GM21825 (cell line): Measurements from ENCODE around the gene SC5D.

Experiments
- ATAC-seq: cut with Tn5 transposase; IDR thresholded peaks from one replicate; pipeline ENCODE4 v1.9.1; 2021; ENCODE audit warnings: mild to moderate bottlenecking, moderate library complexity; ENCODE audit not compliant: unreplicated experiment

SC5D gene

DNA sequence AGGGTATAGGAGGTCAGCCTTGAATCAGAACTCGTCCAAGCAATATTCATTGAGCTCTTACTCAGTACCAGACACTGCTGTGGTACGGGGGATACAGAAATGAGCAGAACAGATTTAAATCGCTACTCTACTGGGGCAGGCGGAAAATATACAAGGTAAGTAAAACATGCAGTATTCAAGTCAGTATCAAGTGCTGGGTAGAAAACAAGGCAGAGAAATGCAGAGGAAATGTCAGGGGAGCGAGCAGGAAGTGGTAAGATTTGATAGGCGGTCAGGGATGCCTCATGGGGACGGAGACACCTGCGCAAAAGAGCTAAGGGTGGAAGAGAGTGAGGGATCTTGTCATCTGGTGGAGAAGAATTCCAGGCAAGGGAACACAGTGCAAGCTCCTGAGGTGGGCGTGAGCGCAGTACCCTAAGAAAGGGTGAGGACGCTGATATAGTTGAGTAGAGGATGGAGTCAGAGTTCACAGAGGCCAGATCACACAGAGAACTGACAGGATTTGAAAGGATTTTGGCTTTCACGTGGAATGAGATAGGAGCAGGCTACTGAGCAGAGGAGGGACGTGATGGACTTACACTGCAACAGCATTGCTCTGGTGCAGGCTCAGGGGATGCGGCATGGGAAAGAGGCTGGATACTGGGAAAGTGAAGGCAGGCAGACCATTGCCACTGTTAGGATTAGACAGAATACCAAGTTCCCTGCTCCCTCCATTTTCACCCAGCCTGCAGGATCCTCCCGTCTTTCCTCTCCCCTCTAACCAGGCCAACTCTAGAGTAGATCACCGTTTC lies 35.8 kb downstream of the SC5D start:
- no peak for ATAC-seq

DNA sequence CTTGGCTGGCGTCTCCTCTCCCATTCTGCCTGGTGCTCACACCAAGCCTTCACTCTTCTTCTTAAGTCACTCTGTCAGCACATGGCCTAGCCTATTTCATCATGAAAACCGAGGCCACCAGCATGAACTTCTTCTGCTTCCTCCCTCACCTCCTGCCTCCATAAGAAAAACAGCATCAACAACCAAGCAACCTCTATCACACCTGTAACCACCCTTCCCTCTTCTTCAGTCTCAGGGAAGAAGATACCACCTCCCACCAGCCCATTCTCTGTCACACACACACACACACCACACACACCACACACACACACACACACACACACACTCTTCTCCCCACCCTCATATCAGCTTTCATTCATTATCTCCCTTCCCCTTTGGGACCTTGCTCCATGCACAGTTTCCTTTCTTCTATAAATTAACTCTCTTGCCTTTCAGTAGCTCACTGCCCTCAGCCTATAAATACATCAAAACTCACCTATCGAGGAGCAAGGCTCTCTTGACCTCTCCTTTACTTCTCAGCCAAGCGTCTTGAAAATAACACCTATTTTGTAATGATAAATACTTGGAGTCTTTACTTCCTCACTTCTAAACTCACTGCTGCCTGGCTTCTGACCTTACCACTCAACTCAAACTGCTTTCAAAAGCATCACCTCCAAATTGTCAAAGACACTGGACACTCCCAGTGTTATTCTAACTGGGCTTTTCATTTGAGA lies 36.6 kb downstream of the SC5D start:
- no peak for ATAC-seq

DNA sequence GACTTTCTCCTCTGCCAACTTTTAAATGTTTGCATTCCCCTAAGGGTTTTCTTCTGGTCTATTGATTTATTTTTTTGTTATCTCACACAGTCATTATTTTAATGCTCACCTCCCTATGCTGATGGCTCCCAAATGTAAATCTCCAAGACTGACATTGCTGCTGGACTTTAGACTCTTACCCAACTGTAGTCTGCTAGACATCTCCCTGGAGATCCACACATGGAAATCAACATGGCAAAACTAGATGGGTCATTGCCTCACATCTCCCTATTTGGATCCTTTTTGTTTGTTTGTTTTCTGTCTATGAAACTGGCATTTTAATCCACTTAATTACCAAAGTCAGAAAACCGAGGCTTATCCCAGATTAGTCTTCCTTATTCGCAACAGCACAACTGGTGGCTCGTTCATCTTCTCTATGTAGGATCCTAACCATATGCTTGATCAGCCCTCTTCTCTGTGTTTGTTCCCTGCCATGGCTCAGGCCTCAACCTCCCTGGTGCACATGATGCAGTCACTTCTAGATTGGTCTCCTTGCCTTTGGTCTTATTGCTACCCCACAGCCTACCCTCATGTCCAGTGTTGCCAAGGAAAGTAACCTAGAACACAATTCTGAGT lies 37.3 kb downstream of the SC5D start:
- no peak for ATAC-seq

DNA sequence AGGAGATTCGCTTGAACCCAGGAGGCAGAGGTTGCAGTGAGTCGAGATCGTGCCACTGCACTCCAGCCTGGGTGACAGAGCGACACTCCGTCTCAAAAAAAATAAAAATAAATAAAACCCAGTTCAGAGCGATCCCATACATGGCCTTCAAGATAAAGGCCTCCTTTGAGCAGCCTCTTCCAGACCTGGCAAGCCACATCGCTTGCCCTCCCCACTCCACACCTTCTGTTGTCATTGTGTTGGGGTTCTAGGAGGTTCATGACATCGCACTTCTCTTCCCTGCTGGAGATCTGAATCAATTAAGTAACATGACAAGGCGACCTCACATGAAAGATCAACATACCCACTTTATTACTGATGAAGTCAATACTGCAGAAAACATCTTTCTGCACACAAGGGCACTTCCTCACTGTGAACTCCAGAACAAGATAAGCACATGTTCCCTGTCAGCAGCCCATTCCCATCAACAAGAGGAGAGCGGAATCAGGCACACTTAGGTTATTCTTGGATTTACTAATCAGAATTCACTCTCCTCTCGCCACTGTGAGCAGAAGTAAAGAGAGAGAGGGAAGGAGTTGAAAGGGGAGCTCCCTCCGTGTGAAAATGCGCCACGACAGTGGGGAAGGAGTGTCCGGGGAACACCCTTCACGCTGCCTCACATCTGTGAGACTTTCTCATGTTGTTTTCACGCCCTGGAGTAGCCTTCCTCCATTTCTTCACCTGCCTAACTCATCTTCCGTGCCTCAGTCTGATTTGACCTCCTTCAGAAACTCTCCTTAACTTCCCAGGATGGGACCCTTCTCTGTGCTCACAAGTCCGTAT lies 38.3 kb downstream of the SC5D start:
- ATAC-seq: no peak

DNA sequence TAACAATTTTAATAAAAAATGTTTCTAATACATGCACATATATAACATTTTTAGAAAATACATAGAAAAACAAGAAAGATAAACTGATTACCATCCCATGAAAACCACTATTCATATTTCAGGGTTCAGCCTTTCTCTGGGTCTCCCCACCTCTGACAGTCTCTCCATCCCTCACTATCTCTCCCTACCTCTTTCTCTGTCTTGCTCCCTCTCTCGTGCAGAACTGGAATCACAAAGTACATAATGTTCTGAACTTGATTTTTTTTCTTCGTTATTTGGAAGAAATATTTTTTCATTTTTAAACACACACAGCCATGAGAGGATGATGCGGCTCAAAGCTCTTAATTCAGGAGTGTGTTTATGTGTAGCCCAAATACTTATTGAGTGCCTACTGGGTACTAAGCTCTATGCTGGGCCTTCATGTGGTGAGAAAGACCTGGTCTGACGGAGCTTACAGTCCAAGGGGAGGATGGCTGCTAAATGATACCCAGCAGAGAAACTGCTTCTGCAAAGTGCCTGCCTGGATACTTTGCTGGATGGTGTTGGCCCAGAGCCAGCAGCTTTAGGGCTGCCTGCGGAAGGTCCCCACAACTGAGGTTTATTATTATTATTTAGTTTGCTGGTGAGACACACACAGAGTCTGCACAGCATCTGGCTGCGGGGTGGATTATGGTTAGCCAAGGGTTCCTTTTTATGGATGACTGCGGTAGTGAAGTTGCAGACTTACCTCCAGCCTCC lies 42.6 kb downstream of the SC5D start:
- no peak for ATAC-seq

DNA sequence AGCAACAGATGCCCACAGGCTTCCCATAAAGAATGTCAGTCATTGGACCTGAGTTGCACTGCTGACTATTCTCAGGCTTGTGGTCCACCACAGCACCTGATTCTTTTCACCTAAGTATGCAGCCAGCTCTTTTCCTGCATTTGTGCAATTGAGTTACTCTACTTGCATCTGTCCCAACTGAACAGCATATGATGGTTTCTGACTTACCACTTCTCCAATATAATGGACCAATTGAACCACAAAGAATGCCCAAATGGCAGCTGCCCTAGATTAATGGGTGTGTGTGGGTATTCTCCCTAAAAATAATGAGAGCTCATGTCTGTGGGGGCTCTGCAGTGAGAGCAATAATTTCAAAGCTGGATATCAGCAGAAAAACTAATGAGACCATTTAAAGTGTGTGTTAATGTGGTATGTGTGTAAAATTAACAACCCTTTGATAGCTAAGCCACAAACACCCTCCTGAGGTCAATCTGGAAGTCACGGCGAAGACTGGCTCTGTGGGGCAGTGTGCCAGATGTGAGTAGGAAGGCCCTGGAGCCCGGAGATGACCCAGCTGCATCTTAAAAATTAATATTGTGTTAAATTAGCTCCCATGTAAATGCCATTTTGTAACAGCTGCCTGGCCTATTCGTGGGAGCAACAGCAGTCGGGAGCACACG lies 43.8 kb downstream of the SC5D start:
- peak; percentile 7 for ATAC-seq

DNA sequence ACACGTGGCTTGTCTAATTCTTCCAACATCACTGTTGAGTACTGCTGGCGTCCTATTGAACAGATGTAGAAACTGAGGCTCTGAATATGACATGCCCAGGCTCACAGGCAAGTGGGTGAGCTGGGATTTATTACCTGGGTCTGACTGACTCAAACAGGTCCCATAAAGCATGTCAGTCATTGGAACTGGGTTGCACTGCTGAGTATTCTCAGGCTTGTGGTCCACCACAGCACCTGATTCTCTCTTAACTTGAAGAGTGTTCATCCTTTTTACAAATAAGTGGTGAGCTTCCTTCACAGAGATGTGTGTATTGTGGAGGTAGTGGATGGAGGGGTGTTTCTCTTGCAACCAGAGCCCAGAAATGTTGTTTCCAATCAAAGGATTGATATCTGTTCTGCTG lies 44.5 kb downstream of the SC5D start:
- ATAC-seq: peak; percentile 42

DNA sequence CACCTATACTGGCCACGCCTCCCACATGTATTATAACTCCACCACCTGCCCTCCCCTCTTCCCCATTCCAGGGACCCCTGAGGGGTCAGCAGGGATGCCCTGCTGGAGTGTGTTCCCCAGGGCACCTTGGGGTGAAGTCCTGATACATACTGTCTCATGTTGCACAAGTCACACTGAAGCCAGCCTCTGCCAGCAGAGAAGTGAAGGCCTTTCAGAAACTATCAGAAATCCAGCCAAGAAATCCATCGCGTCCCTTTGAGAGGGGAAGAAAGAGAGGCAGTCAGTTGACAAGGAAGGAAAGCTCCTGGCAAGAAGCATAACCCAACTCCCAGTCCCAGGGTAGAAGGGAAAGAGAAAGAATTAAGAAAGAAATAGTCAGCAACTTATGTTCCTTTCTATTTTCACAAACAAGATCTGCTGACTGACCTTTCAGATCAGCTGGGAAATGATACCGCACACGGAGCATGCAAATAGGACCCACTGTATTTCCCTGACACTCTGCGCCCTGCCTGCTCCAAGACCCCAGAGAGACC lies 45.2 kb downstream of the SC5D start:
- ATAC-seq: no peak

DNA sequence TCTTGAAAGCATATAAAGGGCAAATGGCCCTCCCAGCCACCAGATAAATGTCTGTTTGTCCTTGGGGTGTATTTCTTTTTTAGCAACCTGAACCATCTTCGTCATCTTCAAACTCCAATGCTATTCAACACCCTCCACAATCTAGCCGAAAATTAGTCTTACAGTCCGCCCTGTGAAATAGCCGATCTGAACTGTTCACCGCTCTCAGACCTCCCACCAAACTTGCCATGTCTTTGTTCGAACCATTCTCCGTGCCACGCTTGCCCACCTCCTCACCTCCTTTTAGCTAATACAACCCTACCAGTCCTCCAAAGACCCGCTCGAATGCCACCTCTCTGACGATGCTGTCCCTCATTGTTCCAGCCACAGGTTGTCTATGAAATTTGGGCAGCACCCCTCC lies 46.0 kb downstream of the SC5D start:
- ATAC-seq: no peak

DNA sequence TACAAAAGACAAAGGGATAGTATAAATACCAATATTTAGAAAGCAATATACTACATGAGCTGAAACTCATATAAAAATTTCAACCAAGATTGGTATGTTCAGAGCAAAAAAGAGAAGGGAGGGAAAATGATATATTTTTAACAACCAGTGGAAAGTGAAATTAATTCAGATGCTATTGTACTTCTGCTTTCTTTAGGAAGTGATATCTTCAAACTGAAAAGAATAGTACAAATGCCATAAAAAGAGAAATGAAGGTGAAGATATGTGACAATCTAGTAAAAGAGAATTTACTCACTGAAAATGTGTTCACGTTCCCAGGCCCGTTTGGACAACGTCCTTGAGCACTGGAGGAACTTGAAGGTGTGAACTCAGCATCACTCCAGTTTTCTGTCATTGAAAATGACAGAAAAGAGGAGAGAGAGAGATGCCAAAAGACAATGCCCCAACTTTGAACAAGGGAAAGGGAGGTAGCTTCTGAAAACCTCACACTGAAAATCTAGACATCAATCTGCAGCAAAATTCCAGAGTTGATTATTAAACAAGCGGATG lies 47.5 kb downstream of the SC5D start:
- ATAC-seq: no peak

DNA sequence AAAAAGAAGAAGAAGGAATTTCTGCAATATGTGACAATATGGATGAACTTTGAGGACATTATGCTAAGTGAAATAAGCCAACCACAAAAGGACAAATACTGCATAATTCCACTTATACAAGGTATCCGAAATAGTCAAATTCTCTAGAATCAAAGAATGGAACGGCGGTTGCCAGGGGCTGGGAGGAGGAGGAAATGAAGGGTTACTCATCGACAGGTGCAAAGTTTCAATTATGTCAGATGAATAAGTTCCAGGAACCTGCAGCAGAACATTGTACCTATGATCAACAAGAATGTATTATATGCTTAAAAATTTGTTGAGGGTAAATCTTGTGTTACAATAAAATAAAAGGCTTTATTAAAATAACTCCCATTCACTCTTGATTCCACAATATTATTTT lies 49.0 kb downstream of the SC5D start:
- ATAC-seq: no peak

DNA sequence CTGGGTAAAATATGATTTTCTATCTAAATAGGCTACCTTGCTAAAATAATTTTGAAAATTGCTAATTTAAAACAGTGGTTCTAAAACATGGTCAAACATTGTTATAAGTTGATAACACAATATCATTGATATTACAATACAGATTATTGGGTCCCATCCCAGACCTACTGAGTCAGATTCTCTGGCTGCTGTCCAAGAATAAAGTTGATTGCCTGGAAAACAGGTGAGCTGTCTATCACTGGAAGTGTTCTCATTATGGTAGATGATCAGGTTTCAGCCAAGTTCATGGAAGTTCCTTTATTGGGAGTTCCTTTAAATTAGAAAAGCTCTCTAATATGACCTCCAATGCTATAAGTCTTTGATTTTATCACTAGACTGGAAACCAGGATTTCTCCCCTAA lies 52.3 kb downstream of the SC5D start:
- ATAC-seq: no peak

DNA sequence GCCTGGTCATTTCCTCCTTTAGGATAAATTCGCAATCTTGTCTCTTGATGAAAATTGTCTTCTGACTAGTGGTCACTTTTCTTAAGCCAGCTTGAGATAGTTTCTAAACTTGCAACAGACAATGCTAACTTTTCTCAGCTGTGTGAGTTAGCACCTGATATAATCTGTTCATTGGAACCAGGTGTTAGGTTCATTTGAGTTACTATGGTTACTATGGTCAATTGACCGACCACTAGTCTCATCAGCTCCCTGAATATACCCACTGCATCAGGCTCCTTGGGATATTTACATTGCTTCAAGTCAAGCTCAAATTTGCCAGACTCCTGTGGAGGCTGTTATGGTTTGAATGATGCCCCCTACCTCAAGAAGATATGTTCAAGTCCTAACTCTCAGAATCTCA lies 54.5 kb downstream of the SC5D start:
- ATAC-seq: no peak

DNA sequence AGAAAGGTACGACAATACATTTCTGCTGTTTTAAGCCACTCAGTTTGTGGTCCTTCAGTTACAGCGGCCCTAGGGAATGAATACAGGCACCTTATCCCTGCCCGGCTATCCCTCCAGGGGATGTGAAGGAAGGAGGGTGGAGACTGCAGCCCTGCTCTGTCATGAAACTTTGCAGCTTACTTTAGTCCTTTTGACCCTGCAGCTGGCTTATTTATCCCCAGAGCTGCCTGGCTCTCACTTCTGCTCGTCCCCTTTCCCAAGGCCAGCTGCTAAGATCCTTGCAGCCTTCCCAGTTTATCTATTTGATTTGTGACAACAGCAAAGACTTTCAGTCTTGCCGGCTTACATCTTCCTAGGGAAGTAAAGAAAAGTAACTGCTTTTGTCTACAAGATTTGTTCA lies 55.2 kb downstream of the SC5D start:
- ATAC-seq: no peak

DNA sequence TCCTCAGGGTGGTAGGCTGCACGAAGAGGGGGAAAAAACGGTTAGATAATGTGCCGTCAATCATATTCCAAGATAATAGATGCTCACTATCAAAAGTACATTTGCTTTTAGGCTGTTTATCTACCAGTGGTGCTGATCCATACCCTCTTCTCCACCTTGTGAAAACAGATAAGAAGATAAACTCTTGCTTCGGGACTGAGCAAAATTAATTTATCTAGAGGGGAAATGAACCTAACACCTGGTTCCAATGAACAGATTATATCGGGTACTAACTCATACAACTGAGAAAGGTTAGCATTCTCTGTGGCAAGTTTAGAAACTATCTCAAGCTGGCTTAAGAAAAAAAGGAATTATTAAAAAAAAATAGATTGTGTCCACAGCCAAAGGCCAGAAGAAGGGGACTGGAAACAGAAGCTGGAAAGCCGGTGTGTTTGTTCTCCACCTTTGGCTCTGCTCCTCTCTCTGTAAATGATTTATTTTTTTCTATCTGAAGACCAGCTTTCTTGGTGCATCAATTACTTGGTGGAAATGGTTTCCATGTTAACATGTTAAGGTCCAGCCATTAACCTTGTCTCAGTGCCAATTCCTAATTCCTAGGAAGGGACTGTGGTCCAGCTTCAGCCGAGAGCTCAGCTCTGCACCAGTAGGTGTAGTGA lies 55.8 kb downstream of the SC5D start:
- ATAC-seq: no peak

DNA sequence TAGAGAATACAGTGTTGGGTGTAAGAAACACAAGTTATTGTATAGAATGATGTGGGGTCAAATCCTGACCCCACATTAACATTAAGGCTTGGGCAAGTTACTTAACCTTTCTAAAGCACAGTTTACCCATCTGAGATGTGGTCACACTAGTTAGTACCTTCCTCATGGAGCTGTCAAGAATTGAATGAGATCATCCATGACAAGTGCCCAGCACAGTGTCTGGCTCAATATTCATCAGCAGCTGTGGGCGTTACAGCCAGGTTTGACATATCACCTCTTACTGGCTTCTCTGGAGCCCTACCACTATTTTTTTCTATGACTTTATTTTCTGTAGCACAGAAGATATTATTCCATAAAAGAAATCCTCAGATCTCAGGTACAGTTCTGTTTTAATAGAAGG lies 57.2 kb downstream of the SC5D start:
- no peak for ATAC-seq

DNA sequence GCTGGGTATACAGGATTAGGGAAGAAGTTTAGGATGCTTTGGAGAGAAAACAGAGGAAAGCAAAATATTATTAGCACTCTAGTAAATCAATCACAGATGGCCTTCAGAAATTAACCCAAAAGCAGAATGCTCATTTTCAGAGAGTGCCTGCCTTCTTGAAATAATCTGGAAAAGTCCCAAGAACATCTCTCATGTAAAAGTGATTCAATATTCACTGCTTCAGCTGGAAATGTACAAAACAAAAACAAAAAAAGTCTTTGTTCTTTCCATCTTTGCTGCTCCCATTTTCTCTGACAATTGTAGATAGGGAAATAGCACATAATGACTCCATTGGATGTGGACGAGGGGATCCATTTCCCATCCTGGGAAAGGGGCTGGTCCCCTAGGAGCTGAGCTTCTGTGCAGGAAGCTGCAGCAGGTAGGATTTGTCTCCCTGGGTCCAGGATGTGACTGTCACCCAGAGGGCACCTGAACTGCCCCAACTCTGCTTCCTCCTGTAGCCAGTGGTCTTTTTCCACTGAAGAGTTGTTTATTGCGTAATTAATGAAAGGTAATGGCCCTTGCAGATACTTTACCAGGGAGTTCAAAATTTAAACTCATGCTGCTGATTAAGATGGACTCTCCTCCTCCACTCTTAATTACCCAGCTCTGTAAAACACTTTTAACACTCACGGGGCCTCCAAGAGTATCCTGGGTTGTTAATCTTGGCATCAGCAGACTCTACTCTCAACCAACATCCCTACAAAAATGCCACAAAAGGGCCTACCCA lies 57.9 kb downstream of the SC5D start:
- ATAC-seq: no peak

DNA sequence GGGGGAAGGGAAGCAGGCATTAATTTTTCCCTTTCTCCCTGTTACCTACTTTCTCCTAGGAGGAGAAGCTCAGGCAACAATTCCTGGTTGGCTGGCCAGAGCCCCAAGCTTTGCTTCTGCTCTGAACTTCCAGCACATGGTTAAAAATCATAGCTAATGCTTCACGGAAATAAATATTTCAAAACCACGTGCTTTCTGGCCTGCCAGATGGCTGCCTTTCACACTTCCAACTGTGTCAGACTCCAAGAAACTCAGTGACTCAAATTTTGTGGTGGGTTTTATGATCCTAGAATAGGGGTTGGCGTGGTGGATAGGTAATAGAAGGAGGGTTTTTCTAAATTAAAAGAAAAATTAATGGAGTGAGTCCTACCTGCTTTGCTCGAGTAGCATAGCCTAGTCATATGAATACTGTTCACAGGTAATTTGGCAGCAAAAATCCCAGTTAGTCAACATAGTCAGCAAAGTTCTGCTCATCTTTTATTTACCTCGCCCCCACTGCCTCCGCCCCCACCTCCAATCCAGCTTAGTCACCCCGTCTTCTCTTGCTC lies 58.6 kb downstream of the SC5D start:
- no peak for ATAC-seq
